ENCODE results near the gene KLHL29.

KLHL29 gene

DNA sequence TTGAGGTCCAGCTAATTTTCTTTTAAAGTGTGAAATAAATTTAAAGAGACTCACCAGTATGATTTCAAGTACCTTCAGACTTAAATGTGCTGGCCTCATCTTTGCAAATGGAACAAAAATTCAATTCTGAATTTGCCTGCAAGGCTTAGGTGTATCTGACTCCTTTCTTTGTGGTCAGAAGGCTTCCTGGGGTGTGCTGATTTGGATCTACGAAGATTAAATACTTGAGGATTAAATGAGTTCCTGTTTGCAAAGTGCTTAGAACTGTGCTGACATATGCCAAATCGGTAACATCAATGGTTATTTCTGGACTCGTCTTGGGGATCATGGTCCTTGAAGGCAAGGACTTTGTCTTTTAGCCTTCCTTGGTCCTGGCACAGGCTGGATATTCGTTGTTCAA is 9.7 kb downstream of the KLHL29 start:
- no peak for DNase-seq (ENCODE audit: low read depth in 2 of 2)

GRCh38 chr2:23397478-23397877 is 12.5 kb downstream of the KLHL29 start:
- DNase-seq (ENCODE audit: low read depth in 2 of 2) = no peak

DNA sequence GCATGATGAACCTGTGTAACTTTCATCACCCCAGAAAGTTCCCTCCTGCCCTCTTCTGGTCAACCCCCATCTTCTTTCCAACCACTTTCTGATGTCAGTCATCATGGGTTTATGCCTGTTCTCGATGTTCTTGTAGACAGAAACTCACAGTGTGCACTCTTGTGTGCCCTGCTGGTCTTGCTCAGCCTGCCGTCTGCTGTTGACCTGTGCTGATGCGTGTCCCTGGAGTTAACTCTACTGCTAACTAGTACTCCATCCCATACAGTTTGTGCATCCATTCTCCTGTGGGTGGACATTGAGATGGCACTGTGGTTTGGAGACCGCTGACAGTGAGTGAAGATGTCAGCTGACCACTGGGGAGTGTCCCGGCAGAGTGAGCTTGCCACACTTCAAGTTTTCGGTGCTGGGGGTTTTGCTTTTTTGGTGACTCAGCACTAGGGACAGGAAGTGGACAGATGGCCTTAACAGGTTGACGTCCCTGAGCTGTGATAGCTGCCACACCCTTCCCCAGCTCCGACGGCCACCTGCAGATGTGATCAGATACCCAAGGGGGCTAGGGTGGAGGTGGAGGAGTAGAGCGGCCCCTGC is 14.8 kb downstream of the KLHL29 start:
- DNase-seq (ENCODE audit: low read depth in 2 of 2) = no peak

DNA sequence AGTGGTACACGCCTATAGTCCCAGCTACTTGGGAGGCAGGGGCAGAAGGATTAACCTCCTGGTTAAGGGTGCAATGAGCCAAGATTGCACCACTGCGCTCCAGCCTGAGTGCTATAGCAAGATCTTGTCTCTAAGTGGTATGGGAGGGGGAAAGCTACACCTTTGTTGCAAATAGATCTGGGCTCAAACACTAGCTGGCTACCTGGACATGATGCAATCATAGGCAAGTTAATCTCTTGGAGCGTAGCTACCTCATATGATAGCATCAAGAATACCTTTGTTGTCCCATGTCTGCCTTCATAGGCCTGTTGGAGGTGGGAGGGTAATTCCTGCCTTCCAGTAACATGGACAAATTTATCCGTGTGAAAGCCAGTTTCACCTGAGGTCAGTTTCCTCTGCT is 15.7 kb downstream of the KLHL29 start:
- DNase-seq (ENCODE audit: low read depth in 2 of 2) = no peak

DNA sequence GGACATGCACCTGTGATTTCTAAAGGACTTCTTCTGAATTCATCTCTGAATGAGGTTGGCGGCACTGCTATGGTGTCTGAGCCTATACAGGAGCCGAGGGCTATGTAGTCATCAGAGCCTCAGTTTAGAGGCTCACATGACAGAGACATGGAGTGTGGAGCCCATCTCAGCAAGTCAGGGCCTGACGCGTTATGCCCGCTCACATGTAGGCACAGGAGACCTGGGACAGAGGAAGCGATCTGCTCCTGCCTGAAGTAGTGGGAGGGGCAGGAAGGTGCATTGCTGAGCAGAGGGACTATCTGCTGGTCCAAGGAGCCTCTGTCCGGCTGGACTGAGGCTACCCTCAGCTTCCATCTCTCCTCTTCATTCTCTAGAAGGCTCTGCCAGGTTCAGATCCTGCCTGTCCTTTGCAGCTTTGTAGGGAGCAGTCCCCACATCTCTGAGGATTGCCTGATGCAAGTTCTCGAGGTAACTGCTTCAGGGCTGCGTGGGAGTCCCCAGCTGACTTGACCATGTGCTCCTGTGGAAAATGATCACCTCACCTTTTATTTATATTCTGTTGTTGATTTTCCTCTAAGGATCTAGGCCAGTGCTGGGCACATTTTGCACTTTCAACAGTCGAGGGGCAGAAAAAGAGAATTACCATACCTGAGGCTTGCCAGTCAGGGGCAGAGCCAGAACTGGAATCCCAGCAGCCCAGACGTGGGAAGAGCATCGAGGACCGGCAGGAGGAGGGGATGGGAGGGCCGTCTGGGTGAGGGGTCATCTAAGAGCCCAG is 16.6 kb downstream of the KLHL29 start:
- DNase-seq (ENCODE audit: low read depth in 2 of 2) = no peak

- DNase-seq (ENCODE audit: low read depth in 2 of 2) = no peak
Measured at GRCh38 chr2:23402205-23402740, 17.3 kb downstream of the KLHL29 start.

DNA sequence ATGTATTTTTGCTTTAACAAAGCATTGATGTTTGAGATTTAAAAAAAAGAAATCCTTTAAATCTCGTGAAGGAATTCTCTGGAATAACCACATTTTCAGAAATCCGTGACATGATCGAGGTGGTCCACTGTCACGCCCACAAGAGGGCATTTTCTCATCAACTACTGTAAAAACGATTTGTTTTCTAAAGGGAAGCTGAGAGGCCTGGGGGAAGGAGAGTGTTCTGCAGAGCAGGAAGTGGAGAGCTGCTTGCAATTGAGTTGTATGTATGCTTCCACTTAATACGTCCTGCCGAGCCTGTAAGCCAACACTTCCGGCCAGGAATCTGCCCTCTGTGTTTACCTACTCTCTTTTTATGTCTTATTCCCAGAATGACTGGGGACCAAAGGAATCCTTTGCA is 19.4 kb downstream of the KLHL29 start:
- peak; percentile 68 to 69 for DNase-seq (ENCODE audit: low read depth in 2 of 2)

DNA sequence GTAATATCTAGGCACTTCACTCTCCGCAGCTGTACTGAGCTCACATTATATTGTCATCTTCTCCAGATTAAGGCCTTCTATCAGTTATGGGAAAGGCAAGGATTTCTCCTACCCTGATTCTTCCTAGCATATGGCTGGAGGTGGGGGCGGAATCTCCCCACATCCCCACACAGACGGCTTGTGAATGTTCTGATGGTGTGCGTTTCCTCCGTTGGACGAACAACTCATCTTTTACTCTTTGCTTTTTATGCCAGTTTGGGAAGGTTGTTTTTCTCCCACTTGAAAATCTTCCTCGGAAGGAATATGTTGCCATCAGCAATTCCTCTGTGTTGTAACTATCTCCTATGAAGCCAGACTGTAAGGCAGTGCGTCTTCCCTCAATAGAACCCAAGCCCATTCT is 24.3 kb downstream of the KLHL29 start:
- no peak for DNase-seq (ENCODE audit: low read depth in 2 of 2)

GRCh38 chr2:23410596-23410995 is 25.6 kb downstream of the KLHL29 start:
- DNase-seq (ENCODE audit: low read depth in 2 of 2) = no peak

GRCh38 chr2:23411752-23412431 is 26.9 kb downstream of the KLHL29 start:
- peak; percentile 82 to 84 for DNase-seq (ENCODE audit: low read depth in 2 of 2)

- peak in 1 of 2 experiments; percentile 37 for DNase-seq (ENCODE audit: low read depth in 2 of 2)
Measured at GRCh38 chr2:23412556-23413155, 27.7 kb downstream of the KLHL29 start.

DNA sequence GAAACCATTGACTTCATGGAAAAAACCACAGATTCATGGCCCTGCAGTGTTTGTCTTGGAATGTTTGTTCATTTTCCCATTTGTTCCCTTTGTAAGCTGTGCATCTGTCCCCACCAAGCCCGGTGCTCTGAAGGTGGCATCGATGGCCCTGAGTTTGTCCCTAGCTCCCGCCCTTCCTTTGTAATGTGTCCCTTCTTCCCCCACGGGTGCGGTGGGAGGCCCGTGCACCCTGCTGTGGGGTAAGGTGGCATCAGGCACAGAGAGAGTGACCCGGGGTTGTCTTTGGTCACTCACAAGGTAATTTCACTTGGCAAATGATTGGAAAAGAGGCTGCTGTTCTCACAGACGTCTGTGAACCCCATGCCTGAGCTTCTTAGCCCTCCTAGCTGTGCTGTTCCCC is 28.7 kb downstream of the KLHL29 start:
- DNase-seq (ENCODE audit: low read depth in 2 of 2) = no peak

- no peak for DNase-seq (ENCODE audit: low read depth in 2 of 2)
Measured at GRCh38 chr2:23414106-23414505, 29.1 kb downstream of the KLHL29 start.

- no peak for DNase-seq (ENCODE audit: low read depth in 2 of 2)
Measured at GRCh38 chr2:23414871-23415270, 29.9 kb downstream of the KLHL29 start.

GRCh38 chr2:23417310-23417709 is 32.3 kb downstream of the KLHL29 start:
- no peak for DNase-seq (ENCODE audit: low read depth in 2 of 2)

- no peak for DNase-seq (ENCODE audit: low read depth in 2 of 2)
Measured at GRCh38 chr2:23418056-23418455, 33.1 kb downstream of the KLHL29 start.

GRCh38 chr2:23418461-23418911 is 33.5 kb downstream of the KLHL29 start:
- peak in 1 of 2 experiments; percentile 32 for DNase-seq (ENCODE audit: low read depth in 2 of 2)

DNA sequence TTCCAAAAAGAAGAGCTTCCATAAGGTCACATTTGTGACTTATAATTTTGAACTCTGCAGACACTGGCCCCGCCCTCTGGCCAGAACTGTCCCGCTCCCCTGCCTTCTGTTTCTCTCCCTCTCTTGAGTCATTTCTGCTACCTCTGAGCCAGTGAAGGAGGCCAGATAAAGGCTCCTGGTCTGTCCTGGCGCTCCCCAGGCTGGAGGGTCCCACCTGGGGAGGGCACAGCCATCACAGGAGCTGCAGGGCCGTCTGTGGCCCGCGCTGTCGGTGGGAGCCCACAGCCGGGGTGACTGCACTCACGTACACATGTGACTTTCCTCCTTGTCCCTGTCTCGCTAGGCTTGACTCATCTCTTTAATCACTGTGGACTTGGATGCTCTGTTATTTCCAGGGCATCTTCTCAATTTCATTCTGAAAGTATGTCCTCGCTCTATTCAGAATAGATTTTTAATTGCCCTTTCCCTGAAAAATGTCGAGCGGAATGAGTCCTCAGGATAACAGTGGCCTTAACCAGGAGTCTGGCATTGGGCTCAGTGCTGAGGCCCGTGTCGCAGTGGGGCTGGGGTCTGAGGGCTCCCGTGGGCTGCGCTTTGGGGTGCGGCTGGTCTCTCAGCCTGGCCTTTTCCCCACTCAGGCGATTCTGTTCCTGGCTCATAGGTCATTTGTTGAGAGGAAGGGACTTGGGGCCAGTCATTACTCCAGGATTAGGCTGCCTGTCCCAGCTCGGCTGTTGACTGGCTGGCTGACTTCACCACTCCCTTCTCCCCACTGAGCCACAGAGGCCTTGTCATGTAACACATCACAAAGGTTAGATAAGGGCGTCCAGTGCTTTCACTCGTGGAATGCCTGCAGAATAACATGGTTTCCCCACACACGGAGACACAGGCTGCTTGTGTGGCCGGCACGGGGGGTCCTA is 34.5 kb downstream of the KLHL29 start:
- no peak for DNase-seq (ENCODE audit: low read depth in 2 of 2)

DNA sequence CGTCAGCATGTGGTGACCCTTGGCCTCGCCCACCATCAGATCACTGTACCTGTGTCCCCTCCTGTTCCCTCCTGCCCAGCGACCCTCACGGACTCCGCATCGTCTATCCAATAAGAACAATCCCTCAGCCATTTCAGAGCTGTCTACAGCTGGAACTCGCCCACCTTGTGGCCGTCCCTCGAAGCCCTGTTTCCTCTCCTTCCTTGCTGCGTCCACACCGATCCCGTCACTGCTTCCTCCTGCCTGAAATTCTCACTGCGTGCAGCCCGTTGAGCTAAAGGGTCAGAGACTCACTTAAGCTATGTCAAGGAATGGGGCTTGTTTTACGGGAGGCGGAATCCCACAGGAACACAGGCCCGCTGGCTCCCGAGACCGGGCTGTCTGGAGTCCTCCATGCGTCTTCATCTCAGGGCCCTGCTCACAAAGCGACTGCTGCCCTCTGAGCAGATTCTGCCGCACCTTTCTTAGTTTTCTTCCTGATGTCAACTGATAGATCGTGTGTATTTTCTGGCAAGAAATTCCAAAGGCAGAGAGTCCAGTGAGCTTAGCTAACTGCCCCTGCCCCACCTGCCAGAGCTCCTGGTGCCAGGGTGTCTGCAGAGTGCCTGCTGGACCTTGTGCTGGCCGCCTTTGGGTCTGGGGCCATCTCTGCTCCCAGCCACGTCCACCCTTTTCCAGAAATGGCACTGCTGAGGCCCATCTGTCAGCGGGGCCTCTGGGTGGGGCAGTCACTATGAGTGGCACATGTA is 35.3 kb downstream of the KLHL29 start:
- DNase-seq (ENCODE audit: low read depth in 2 of 2) = no peak

DNA sequence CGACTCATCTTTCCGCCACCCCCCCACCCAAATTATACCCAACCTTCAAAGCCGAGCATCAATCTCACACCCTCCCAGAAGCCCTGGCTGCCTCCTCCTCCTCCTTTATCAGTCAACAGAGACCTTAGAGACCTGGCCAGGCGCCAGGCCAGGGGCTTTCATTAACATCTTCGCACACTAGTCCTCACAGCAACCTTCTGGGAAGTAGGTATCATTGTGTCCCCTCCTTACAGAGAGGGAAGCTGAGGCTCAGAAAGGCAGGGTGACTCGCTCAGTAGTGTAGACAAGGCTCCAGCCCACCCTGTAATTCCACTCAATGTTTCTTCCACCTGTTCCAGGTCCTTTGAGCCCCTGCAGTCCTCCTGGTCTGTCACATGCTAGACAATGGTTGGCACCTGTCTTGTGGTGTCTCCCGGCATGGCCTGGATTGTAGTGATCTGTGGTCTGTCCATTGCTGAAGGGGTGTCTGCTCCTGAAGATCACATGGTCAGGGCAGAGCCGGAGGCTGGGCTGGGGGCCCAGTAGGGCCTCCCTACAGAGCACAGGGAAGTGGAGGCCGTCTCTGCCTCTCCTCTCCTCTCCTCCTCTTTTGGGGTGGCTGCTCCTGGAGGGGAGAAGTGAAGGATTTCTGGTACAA is 36.0 kb downstream of the KLHL29 start:
- DNase-seq (ENCODE audit: low read depth in 2 of 2) = no peak
